OCI-LY3 (cell line): Measurements from ENCODE around the gene RBM45.

Experiments
- CTCF ChIP-seq: fragments of 200-600, 300-600 bp; sonication (generic); IDR thresholded peaks from 2 replicates; pipeline ENCODE4 v1.5.1; 2014; ENCODE audit warnings: antibody characterized with exemption, low read length, low read depth
- EZH2phosphoT487 ChIP-seq: fragments of 200-600 bp; shearing (Covaris generic); IDR thresholded peaks from 2 replicates; pipeline ENCODE4 v1.6.1; 2018; ENCODE audit warnings: antibody characterized with exemption, mixed run types, low read depth

GRCh38 chr2:178069551-178069950 lies 42.7 kb upstream of the RBM45 start:
- peak; percentile 22 for TF ChIP-seq CTCF
- no peak for TF ChIP-seq EZH2phosphoT487
